Kidney epithelial cell (primary cell): ENCODE data around the gene SLC7A9. TPM values are rescaled to one million over a fixed set of nuclear protein-coding genes. Genes with fewer than 3 reads are reported as not detected.

Experiments used
- DNase-seq: peaks from one replicate; pipeline ENCODE4 v3.0.0-alpha.2; 2010; ENCODE audit warnings: low read depth
- H3K27me3 ChIP-seq: 2 replicates; pipeline ENCODE4 v1.6.0; 2011; ENCODE audit warnings: low read length; ENCODE audit not compliant: control insufficient read depth, insufficient read depth
- H3K36me3 ChIP-seq: 2 replicates; pipeline ENCODE4 v1.5.1; 2011; ENCODE audit warnings: low read length; ENCODE audit not compliant: control insufficient read depth, insufficient read depth
- H3K4me3 ChIP-seq: 2 replicates; pipeline ENCODE4 v1.5.1; 2011; ENCODE audit warnings: low read depth, mild to moderate bottlenecking, control low read depth, low read length
- CTCF ChIP-seq: IDR thresholded peaks from 2 replicates; pipeline ENCODE4 v1.5.1; 2011; ENCODE audit warnings: mild to moderate bottlenecking, moderate library complexity, low read length, control low read depth, inconsistent platforms; ENCODE audit not compliant: insufficient read depth, poor library complexity, severe bottlenecking
- total RNA-seq: library from RNA; depleted of rRNA; stranded (reverse); fragments of >200 nt; gene quantifications from 2 replicates; pipeline ENCODE4 v1.2.3, GENCODE V29; 2015

Gene SLC7A9
- total RNA-seq, 1 donor from 2014 or later, result not detected

DNA sequence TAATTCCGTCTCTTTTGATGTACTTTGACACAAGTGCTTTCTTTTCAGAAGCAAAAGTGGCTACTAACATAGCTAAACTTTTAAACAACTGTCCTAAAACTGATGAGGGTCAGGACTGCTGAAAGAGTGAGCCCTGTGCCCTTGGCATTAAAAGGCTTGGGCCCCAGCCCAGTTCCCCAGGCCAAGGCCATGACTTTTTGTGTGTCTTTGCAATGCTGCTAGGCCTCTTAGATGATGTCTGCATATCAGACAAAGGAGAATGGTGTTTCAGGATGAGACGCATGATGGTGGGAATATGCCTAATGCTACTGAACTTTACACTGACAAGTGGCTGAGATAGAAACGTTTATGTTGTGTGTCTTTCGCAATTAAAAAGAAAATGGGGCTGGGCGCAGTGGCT is 38.0 kb downstream of the SLC7A9 start:
- no peak for TF ChIP-seq CTCF
- DNase-seq, result no peak
- Histone ChIP-seq H3K36me3 (no peaks in the 10 kb centered on the region), H3K4me3 (no peak overlapping the region), H3K27me3 (no peaks in the 10 kb centered on the region)

DNA sequence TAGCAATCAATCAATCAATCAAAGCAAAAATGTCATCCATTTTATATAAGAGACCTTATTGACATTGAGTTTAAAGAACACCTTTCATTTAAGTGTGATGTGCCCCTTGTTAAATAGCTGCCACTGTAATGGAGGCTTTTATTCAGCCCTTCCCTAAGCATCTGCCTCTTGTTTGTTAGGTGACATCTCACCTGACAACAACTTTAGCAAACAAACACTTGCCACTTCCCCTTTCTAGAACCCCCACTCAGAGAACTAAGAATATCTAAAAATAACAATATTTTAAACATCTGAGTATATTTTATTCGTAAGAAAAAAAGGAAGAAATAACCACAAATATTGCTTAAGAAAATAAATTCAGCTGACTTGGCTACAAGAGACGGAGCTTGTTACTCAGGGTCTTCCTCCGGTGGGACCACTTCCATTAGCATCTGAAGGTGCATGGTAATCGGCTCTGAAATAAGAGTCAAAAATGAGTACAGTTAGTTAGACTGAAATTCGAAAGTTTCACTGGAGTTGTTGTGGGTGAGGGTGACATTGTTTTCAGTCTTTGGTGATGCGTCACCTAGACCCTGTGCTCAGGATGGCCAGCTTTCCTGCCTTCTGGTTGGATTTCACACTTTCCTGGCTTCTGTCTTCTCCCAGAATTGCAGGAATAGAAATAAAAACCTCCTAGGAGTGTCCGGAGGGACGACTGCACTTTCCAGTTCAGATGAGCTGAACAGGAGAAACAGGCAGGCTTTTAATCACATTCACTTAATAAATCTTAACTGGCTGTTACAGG is 39.1 kb downstream of the SLC7A9 start:
- peak; percentile 58 for DNase-seq
- H3K4me3 ChIP-seq, result no peak overlapping the region
- no peak for TF ChIP-seq CTCF
- no peaks in the 10 kb centered on the region for H3K36me3 ChIP-seq
- no peaks in the 10 kb centered on the region for H3K27me3 ChIP-seq

DNA sequence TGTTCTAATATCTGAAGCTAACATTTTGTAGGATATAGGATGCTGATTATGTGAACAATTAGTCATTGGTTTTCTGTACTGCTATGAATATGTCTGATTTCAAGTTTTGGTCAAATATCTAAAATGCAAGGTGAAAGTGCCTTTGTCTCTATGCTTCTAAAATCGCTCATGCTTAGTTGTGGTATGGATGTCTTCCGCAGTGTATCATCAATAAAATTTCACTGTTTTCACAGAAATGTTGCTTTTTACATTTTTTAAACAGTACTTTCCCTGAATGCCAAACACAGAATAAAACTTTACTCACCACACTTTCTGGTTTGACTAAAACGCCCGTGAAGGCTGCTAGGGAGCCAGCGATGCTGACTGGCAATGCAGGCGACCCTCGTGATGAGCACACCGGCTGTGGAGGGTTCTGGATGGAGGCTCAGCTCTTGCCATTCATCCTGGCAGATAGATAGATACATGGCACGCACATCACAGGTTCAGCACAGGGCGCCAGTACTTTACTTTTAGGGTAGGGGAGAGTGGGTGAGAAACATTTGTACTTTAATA is 40.1 kb downstream of the SLC7A9 start:
- no peak for DNase-seq
- Histone ChIP-seq H3K27me3 (peaks cover 7% of the 10 kb centered on the region), H3K4me3 (no peak overlapping the region), H3K36me3 (no peaks in the 10 kb centered on the region)
- TF ChIP-seq CTCF, result no peak

DNA sequence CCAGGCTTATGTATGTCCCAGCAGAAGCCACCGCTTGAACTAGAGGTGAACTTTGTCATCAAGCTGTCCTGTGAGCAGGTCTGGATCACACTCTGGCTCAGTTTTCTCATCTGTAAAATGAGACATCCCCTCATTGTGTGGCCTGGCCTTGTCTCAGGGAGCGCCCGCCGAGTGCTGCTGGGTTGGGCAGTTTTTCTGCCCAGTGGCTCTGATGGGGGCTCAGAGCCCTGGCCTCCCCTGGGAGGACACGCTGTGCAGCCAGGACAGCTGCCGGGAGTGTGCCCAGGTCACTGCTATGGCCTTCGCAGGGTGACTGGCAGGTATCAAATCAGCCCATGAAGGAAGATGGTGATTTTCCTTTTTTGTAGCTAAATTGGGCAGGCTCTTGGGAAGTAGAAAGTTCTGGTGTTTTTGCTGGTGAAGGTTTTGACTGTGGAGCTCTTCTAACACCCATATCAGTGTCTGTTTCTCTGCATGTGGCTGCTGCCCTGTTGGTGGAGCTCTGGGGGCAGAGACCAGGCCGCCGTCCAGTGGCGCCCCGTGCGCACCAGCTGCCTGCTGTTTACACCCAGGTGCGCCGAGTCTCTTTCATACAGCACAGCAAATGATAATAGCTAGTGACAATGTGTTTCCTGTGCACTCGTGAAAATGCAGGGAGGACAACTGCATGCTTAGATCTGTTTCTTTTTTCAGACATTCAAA is 40.8 kb downstream of the SLC7A9 start:
- no peaks in the 10 kb centered on the region for H3K36me3 ChIP-seq
- peaks cover 13% of the 10 kb centered on the region for H3K27me3 ChIP-seq
- TF ChIP-seq CTCF, result no peak
- DNase-seq, result no peak
- no peak overlapping the region for H3K4me3 ChIP-seq

DNA sequence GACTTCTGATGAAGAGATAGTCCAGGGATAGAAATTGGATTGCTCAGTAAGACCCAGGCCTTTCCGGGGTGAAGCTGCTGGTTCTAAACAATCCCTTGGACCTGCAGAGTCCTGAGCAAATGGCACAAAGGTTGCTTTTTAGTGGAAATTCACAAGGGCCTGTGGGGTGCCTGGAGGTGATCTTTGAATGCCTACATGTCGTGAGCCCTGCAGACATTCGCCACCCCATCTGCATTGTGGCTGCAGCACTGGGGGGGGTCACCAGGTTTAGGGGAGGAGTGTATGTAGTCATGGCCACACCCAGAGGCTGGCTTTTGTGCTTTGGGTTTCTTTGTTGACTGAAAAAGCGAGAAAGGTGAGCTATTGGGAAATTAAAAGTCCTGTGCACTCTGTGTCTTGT is 41.4 kb downstream of the SLC7A9 start:
- no peak for TF ChIP-seq CTCF
- Histone ChIP-seq H3K36me3 (no peaks in the 10 kb centered on the region), H3K4me3 (no peak overlapping the region)

More for the DNA sequence above, 41.4 kb downstream of the SLC7A9 start:
- no peak for DNase-seq
- peaks cover 16% of the 10 kb centered on the region for H3K27me3 ChIP-seq
